SHP77 treated with DMSO at 0.1 percent for 48 hours (cell line): Measurements from ENCODE around the gene TMEM235.
"Not testable (repeated sequence)": the region's sequence is repeated elsewhere in the genome, so short reads cannot be mapped to it uniquely, and the experiment has no call there.

Experiments
- DNase-seq: peaks from one replicate; lab custom pipeline; 2025; lab: John Stamatoyannopoulos, UW

Gene TMEM235

DNA sequence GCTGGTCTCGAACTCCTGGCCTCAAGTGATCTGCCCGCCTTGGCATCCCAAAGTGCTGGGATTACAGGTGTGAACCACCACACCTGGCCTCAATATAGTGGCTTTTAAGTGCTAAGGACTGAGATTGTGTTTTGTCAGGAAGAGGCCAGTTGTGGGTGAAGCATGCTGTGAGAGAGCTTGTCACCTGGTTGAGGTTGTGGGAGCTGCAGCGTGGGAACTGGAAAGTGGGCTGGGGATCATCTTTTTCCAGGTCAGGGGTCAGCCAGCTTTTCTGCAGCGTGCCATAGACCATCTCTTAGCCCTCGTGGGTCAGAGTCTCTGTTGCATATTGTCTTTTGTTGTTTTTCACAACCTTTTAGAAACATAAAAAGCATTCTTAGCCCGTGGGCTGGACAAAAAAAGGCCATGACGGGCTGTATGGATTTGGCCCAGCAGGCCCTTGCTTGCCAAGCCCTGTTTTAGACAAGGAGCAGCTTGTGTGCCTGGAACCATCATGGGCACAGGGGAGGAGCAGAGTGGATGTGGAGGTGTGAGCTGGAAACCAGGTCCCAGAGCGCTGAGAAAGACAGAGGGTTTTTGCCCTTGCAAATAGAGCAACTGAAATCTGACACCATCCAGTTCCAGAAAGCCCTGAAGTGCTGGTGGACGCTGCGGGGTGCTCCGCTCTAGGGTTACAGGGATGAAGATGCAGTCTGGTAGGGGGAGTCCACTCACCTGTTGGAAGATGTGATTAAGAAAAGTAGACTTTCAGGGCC, 11.9 kb upstream of the TMEM235 start:
- no peak for DNase-seq

DNA sequence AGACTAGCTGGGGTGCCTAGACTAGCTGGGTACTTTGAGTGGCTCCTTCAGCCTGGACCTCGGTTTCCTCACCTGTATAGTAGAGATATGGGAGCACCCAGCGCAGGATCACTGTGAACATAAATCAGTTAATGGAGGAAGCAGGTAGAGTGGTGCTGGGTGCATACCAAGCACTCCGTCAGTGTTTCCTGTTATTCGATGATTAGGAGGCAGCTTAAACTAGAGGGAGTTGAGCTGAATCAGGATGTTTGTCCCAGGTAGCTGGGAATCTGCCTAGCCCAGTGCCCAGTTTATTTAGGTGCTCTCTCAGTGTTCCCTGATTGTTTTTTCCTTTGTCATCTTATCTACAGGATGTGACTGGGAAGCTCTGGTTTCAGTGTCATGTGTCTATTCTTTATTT, 8.4 kb upstream of the TMEM235 start:
- DNase-seq, result no peak

DNA sequence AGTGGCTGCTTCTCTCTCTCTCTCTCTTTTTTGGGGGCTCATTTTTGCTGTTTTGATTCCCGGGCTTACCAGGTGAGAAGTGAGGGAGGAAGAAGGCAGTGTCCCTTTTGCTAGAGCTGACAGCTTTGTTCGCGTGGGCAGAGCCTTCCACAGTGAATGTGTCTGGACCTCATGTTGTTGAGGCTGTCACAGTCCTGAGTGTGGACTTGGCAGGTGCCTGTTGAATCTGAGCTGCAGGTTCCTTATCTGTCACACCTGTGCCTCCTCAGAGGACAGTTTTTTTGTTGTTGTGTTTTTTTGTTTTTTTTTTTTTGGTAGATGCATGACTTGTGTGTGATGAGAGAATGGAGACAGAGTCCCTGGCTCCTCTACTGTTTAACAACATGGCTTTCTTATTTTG, 7.7 kb upstream of the TMEM235 start:
- no peak for DNase-seq

DNA sequence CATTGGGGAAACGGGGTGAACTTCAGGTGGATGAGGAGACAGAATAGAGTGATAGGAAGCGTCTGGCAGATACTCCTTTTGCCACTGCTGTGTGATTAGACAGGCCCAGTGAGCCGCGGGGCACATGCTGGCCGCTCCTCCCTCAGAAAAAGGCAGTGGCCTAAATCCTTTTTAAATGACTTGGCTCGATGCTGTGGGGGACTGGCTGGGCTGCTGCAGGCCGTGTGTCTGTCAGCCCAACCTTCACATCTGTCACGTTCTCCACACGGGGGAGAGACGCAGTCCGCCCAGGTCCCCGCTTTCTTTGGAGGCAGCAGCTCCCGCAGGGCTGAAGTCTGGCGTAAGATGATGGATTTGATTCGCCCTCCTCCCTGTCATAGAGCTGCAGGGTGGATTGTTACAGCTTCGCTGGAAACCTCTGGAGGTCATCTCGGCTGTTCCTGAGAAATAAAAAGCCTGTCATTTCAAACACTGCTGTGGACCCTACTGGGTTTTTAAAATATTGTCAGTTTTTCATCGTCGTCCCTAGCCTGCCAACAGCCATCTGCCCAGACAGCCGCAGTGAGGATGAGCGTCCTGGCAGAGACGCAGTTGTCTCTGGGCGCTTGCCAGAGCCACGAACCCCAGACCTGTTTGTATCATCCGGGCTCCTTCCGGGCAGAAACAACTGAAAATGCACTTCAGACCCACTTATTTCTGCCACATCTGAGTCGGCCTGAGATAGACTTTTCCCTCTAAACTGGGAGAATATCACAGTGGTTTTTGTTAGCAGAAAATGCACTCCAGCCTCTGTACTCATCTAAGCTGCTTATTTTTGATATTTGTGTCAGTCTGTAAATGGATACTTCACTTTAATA, 7.0 kb upstream of the TMEM235 start:
- DNase-seq, result no peak

DNA sequence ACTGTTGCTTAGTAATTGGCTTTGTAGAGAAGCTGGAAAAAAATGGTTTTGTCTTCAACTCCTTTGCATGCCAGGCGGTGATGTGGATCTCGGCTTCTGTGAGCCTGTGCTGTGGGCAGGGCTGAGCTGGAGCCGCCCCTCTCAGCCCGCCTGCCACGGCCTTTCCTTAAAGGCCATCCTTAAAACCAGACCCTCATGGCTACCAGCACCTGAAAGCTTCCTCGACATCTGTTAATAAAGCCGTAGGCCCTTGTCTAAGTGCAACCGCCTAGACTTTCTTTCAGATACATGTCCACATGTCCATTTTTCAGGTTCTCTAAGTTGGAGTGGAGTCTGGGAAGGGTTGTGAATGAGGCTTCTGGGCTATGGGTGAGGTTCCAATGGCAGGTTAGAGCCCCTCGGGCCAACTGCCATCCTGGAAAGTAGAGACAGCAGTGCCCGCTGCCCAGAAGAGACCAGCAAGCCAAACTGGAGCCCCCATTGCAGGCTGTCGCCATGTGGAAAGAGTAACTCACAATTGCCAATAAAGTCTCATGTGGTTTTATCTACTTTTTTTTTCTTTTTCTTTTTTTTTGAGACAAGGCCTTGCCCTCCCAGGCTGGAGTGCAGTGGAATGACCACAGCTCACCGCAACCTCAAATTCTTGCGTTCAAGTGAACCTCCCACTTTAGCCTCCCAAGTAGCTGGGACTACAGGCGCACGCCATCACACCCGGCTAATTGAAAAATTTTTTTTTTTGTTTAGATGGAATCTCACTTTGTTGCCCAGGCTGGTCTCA, 6.2 kb upstream of the TMEM235 start:
- DNase-seq, result no peak

DNA sequence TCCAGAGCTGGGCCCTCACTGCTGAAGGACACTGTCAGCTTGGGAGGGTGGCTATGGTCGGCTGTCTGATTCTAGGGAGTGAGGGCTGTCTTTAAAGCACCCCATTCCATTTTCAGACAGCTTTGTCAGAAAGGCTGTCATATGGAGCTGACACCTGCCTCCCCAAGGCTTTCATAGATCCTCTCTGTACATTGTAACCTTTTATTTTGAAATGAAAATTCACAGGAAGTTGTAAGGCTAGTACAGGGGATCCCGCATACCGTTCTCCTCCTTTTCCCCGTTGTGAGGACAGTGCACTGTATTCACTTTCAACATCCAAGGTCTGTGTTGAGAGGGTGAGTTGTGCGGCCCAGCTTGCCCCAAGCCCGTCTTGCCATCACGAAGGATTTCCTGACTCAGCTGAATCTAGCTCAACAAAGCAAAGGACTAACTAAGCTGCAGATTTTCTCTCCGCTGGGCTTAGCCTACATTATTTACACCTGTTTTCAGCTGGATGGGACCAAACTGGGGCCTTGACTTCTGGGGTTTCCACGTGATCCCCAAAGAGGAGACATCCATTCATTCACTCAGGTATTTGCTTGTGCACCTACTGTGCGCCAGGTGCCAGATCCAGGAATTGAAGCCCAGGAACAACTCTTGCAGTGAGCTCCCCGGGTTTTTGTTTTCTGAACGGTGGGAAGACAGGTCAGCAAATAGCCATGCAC, 5.2 kb upstream of the TMEM235 start:
- DNase-seq, result peak; percentile 47

DNA sequence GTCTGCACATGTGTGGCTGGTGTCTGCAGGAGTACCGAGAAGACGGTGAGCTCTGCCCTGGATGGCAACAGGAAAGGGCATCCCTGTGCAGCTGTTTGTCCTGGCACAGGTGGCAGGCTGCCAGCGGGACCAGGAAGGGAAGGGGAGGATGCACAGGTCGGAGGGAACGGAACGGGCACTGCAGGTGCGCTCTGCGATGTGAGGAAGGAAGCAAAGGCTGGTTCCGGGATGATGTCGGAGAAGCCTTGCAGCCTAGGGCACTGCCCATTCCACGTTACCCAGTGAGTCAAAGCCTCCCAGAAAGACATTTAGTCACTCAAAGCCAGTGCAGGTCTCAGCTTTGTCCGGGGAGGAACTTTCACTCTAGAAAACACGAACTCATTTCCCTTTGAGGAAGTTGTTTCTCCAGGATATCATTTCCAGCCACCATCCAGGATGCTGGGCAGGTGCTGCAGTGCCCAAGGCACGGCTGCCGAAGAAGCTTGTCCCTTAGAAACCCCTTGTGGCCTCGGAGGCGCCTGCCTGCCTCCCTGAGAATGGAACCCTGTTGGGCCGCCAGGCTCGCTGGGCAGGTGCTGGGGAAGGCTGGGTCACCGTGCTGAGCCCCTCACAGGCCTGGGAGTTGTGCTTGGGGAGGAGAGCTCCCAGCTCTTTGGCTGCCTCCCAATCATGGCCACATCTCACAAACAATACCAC, 4.5 kb upstream of the TMEM235 start:
- peak; percentile 81 for DNase-seq

DNA sequence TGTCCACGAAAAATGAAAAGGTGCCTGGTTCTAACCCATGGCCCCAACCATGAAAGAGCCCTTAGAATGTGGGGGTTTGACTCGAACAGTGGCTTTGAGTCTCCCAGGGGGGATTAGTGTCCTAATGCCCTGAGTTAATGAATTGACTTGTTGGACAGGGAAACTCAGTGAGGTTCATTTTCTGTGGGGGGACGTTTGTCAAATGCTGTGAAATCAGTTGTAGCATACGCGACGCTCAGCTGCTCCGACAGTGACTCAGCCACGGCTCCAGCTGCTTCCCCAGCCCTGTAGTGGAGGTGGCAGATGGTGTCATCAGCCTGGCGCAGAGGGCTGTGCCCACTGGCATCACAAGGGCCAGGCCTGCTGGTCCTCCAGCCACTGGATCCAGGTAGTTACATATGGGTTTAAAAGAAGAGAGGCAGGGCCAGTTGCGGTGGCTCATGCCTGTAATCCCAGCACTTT, 3.9 kb upstream of the TMEM235 start:
- peak; percentile 82 for DNase-seq

DNA sequence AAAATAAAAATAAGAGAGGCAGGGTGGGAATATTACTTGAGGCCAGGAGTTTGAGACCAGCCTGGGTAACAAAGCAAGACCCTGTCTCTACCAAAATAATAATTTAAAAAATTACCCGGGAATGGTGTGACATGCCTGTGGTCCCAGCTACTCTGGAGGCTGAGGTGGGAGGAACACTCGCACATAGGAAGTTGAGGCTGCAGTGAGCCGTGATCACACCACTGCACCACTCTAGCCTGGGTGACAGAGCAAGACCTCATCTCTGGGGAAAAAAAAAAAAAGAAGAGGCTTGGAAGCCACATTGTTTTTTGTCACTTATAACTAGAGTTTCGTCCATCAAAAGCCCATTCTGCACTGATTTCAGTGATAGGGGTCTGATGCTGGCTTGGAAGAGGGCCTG, 3.3 kb upstream of the TMEM235 start:
- no peak for DNase-seq

DNA sequence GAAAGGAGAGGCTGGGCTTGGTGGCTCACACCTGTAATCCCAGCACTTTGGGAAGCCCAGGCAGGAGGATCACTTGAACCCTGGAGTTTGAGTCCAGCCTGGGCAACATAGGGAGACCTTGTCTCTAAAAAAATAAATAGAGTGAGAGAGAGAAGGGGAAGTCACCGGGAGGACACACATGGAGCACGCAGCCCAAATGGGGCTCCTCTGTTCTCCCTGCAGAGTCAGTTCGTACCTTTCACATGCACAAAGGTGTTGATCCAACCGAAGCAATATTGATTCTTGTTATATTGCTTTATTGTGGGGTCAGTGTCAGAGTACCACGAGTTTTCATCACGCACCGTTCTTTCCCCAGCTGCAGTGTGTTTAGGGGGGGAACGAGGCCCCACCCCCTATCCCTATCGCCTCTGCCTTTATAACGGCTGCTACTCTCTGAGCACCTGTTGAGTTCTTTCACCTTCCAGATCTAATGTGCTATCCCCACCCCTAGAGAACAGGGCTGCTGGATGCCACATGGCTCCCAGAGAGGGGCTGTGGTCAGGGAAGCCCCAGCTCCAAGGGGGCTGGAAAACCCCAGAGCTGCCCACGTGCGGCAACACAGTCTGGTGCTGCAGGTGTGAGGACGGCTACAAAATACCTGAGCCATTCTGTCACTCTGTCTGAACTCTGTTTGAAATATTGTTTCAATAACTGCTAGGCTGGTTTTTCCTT, 1.0 kb upstream of the TMEM235 start:
- DNase-seq, result no peak

DNA sequence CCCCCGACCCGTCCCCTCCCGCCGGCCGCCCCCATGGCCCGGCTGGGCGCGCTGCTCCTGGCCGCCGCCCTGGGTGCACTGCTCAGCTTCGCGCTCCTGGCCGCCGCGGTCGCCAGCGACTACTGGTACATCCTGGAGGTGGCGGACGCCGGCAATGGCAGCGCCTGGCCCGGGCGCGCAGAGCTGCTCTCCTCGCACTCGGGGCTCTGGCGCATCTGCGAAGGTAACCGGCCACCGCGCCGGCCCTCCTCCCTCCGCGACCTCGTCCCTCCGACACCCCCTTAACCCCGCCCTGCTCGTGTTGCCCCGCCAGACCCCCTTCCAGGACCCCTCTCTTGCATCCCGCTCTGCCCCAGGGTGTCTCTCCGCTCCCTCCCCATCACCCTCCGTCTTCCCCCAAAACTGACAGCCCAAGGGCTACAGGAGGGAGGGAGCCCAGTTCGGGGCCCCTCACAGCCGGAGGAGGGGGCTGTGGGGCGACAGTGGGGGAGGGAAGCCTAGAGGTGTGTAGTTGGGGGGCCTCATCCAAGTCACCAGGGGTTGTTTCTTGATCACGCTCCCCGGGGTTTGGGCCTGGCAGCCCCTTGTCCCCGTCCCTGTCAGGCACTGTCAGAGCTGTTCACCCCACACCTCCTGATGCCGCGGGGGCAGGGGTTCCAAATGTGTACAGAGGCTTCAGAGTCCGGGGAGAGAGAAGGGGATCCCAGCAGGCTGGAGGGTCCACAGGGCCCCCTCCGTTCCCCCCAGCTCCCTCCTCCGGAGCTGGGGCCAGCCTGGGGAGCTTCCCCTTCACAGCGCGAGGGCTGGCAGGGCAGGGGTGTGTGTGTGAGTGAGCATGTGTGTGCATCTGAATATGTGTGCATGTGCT, 794 bp downstream of the TMEM235 start:
- DNase-seq, result no peak

DNA sequence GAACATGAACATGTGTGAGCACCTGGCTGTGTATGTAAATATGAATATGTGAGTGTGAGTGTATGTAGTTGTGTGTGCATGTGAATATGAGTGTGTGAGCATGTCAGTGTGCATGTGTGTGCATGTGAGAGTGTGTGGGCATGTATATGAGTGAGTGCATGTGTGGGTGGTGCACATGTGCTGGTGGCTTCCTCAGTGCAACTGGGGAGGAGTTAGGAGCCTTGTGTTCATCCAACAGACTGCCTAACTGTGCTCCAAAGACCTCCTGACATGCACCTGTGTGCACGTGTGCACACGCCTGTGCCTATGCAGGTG, 1.4 kb downstream of the TMEM235 start:
- DNase-seq, result no peak

DNA sequence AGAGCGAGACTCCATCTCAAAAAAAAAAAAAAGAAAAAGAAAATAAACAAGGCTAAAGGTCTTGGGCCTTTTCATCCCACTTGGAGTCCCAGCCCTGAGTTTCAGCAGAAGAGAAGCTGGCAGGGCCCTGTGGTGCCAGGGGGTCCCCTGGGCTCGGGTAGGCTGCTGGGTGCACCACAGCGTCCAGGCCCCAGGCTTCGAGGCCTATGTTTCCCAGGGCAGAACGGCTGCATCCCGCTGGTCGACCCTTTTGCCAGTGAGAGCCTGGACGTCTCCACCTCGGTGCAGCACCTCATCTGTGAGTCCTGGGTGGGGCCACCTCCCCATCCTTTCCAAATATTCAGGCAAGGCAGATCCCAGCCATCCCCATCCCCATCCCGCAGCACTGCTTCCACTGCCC, 2.2 kb downstream of the TMEM235 start:
- no peak for DNase-seq

DNA sequence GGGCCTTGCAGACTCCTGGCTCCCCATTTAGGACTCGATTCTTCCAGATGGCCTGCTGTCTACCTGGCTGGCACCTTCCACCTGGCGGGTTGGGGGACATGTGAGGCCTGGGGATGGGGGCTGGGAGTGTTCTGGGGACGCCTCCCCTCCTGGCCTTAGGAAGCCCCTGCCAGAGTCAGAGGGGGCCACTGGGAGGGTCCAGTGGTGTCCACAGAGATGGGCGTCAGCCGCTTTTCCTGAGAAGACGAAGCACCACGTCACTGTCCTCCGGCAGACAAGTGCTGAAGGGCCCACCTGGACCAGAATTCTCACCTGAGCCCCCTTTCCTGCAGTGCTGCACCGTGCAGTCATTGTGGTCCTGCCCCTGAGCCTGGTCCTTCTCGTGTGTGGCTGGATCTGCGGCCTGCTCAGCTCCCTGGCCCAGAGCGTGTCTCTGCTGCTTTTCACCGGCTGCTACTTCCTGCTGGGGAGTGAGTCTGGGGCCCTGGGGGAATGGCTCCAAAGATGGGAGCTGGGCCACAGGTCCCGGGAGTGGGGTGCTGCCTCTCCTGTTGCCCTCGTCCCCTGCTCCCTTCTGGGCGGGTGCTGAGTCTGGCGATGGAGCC, 2.9 kb downstream of the TMEM235 start:
- no peak for DNase-seq

DNA sequence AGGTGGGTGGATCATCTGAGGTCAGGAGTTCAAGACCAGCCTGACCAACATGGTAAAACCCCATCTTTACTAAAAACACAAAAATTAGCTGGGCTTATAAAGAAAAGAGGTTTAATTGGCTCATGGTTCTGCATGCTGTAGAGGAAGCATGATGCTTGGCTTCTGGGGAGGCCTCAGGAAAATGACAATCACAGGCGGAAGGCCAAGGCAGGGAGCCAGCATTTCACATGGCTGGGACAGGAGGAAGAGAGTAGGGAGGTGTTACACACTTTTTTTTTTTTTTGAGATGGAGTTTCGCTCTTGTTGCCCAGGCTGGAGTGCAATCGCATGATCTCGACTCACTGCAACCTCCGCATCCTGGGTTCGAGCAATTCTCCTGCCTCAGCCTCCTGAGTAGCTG, 3.6 kb downstream of the TMEM235 start:
- not testable (repeated sequence) for DNase-seq

DNA sequence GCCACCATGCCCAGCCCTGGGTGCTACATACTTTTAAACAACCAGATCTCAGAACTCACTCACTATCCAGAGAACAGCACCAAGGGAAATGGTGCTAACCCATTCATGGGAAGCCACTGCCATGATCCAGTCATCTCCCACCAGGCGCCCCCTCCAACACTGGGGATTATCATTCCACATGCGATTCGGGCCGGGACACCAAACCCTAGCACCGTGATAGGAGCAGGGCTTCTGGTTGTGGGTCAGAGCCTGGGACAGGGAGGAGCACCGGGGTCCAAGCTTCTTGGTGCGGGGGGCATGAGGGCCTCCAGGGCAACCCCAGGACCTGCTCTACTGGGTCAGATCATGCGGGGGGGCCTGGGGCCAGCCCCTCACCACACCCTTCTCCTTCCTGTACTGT, 4.5 kb downstream of the TMEM235 start:
- no peak for DNase-seq

DNA sequence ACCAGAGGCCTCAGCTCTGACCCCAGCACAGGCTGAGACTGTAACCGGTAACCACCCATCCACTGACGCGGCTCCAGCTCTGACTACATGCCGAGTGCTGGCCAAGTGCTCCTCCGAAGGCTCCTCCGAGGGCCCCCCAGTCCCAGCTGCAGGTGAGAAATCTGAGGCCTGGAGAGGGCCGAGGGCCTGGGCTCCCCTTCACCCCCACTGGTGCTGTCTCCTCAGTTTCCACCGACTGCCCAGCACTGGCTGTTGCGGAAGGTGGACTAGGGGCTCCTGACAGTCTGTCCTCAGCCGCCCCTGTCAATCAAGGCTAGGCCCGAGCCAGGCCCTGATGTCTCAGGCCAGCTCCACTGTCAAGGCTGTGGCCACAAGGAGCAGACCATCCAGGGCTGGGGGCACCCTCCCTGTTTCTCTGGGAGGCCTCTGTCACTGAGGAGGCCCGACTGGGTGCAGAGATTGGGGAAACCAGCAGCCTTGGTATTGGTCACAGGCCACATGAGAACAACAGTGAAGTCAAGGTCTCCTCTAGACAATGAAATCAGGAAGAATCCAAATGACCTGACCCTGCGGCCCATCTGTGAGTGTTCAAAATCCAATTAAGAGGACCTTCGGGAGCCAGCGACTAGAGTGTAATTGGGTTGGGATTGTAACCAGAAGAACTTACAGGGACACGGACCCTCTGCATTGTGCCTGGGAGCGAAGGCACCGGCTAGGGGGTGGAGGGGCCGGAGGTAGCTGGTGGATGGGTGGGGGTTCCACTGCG, 5.1 kb downstream of the TMEM235 start:
- no peak for DNase-seq

DNA sequence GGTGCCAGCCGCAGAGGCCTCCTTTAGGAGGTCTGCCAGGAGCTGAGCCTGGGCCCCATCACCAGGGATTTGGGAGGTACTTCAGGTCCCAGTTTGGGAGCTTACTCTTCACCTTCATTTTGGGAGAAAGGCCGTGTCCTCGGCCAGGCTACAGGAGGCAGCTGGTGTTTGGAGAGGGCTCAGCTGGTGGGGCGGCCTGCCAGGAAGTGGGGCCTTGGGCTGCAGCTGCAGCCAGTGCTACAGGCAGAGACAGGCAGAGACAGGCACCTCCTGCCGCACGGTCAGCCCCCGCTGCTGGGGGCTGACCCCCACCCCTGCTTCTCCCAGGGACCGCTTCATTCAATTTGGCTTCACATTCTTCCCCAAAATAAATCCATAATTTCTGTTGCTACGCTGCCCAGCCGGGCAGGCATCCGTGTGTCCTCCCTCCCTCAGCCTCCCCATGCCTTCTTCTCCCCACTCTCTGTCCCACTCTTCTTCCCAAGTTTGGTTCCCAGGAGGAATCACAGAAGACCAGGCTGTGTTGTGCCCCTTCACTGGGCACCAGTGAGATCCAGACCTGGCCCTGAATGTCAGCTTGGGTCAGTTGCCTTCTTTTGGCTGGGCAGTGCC, 6.1 kb downstream of the TMEM235 start:
- DNase-seq, result peak; percentile 79
